Esophagus squamous epithelium (tissue), 5 donors: ENCODE data around the gene DNAJB4. TPM values are rescaled to one million over a fixed set of nuclear protein-coding genes. Genes with fewer than 3 reads are reported as not detected.

ENCODE experiments used
- DNase-seq: peaks from one replicate; lab custom pipeline; 2025; lab: John Stamatoyannopoulos, UW
- H3K27ac ChIP-seq, 4 donors: fragments of 200-600 bp; sonication (generic); one replicate each; pipeline ENCODE4 v1.5.1; 2016 to 2019; ENCODE audit warnings: mild to moderate bottlenecking in 1 of 4
- H3K27me3 ChIP-seq, 4 donors: fragments of 200-600 bp; sonication (generic); 1 replicate in 3 of 4; 2 replicates in 1 of 4; pipeline versions ENCODE4 v1.5.1 to v1.6.0; 2017 to 2021; ENCODE audit warnings: antibody characterized with exemption in 1 of 4
- H3K36me3 ChIP-seq, 3 donors: fragments of 200-600 bp; sonication (generic); one replicate each; pipeline ENCODE4 v1.5.1; 2016 to 2019
- H3K4me1 ChIP-seq, 3 donors: fragments of 200-600 bp; sonication (generic); one replicate each; pipeline ENCODE4 v1.5.1; 2017 to 2019
- H3K4me3 ChIP-seq, 4 donors: fragments of 200-600 bp; sonication (generic); 1 replicate in 3 of 4; 2 replicates in 1 of 4; pipeline ENCODE4 v1.5.1; 2016 to 2019; ENCODE audit warnings: mild to moderate bottlenecking in 2 of 4, moderate library complexity in 1 of 4
- H3K9me3 ChIP-seq, 3 donors: fragments of 200-600 bp; sonication (generic); one replicate each; pipeline ENCODE4 v1.5.1; 2016 to 2019
- CTCF ChIP-seq, 6 experiments: fragments of 450-650 bp in 4 of 6; fragments of 200-600 bp in 2 of 6; sonication (generic) in 2 of 6; IDR thresholded peaks; one replicate each; pipeline ENCODE4 v1.5.1; 2016 to 2019; ENCODE audit warnings: antibody characterized with exemption in 6 of 6, mild to moderate bottlenecking in 4 of 6, moderate library complexity in 4 of 6
- POLR2A ChIP-seq, 4 donors: fragments of 450-650 bp; IDR thresholded peaks; one replicate each; pipeline ENCODE4 v1.6.1; 2017; ENCODE audit warnings: antibody characterized with exemption in 4 of 4, mild to moderate bottlenecking in 4 of 4, moderate library complexity in 3 of 4
- WGBS, 2 donors: methylation state at CpG; one replicate each; pipeline ENCODE4 v1.1.5; 2018; 5-methylcytosine and 5-hydroxymethylcytosine counted together
- intact Hi-C: fragments of 100-400 bp; cut with DNase I; formaldehyde crosslinking; loops from one replicate; pipeline ENCODE4 v1.15.0; 2022
- total RNA-seq, 4 donors: library from RNA; depleted of rRNA; stranded (reverse); fragments of >200 nt; gene quantifications; one replicate each; pipeline ENCODE4 v1.1.0, GENCODE V29; 2016
- donor health status: DM: yes; HTN: yes; CAD: no.

The DNAJB4 gene
- total RNA-seq, 4 donors from 2014 or later, result 11.9 to 27.3 (median 22.5) TPM

- no peak for DNase-seq
- Histone ChIP-seq H3K27me3 (no peaks in the 10 kb centered on the region), H3K27ac (no peak overlapping the region), H3K9me3 (no peaks in the 10 kb centered on the region), H3K4me3 (no peak overlapping the region), H3K4me1 (peaks cover 2 to 23% (median 3%) of the 10 kb centered on the region in 3 donors), H3K36me3 (no peaks in the 10 kb centered on the region)
- intact Hi-C loops, result no loop called here
- TF ChIP-seq POLR2A (IDR thresholded peaks at IDR 0.05), result no peak
- TF ChIP-seq CTCF (IDR thresholded peaks at IDR 0.05), result no peak
These were observed 33.8 kb downstream of the DNAJB4 start for GRCh38 chr1:78038491-78038939.

- Histone ChIP-seq H3K27me3 (peaks cover 0 to 5% (median 0%) of the 10 kb centered on the region in 4 donors), H3K9me3 (no peaks in the 10 kb centered on the region), H3K36me3 (no peaks in the 10 kb centered on the region), H3K27ac (no peak overlapping the region), H3K4me1 (peaks cover 0 to 19% (median 0%) of the 10 kb centered on the region in 3 donors), H3K4me3 (no peak overlapping the region)
- DNase-seq, result no peak
- WGBS, 2 donors, result 32 to 36% methylated on average over 3 of the region's 3 CpGs
- intact Hi-C loops, result no loop called here
- TF ChIP-seq CTCF (IDR thresholded peaks at IDR 0.05), result no peak
- no peak for TF ChIP-seq POLR2A (IDR thresholded peaks at IDR 0.05)
These were observed 35.8 kb downstream of the DNAJB4 start for GRCh38 chr1:78040484-78041089.

GRCh38 chr1:78043436-78043835 lies 38.7 kb downstream of the DNAJB4 start:
- Histone ChIP-seq H3K4me3 (no peak overlapping the region), H3K4me1 (peaks cover 0 to 30% (median 5%) of the 10 kb centered on the region in 3 donors), H3K9me3 (no peaks in the 10 kb centered on the region), H3K36me3 (no peaks in the 10 kb centered on the region), H3K27me3 (peaks cover 0 to 21% (median 0%) of the 10 kb centered on the region in 4 donors), H3K27ac (no peak overlapping the region)
- intact Hi-C loops, result no loop called here
- WGBS, 2 donors, result 74 to 92% methylated on average over 3 of the region's 3 CpGs
- TF ChIP-seq POLR2A (IDR thresholded peaks at IDR 0.05) (no peak), CTCF (IDR thresholded peaks at IDR 0.05) (no peak)
- no peak for DNase-seq

- Histone ChIP-seq H3K27ac (peak overlapping the region in 3 of 4 donors; percentile 72 to 83 (median 73)), H3K4me3 (peak overlapping the region in 3 of 4 donors; percentile 59 to 79 (median 73)), H3K9me3 (no peaks in the 10 kb centered on the region), H3K36me3 (no peaks in the 10 kb centered on the region), H3K4me1 (peaks cover 0 to 29% (median 5%) of the 10 kb centered on the region in 3 donors), H3K27me3 (peaks cover 0 to 21% (median 0%) of the 10 kb centered on the region in 4 donors)
- intact Hi-C loops, result no loop called here
- TF ChIP-seq CTCF (IDR thresholded peaks at IDR 0.05) (no peak), POLR2A (IDR thresholded peaks at IDR 0.05) (no peak)
- 69 to 78% methylated on average over 14 of the region's 14 CpGs for WGBS, 2 donors
- DNase-seq, result no peak
These were observed 40.2 kb downstream of the DNAJB4 start for GRCh38 chr1:78044796-78045562.

- 50 to 73% methylated on average over 14 of the region's 19 CpGs for WGBS, 2 donors
- DNase-seq, result no peak
- intact Hi-C loops, result no loop called here
- Histone ChIP-seq H3K4me3 (peak overlapping the region; percentile 53 to 79 (median 66)), H3K4me1 (peaks cover 0 to 23% (median 5%) of the 10 kb centered on the region in 3 donors), H3K27me3 (peaks cover 0 to 21% (median 0%) of the 10 kb centered on the region in 4 donors), H3K36me3 (no peaks in the 10 kb centered on the region), H3K27ac (peak overlapping the region; percentile 72 to 83 (median 72)), H3K9me3 (no peaks in the 10 kb centered on the region)
- TF ChIP-seq CTCF (IDR thresholded peaks at IDR 0.05) (no peak), POLR2A (IDR thresholded peaks at IDR 0.05) (no peak)
These were observed 40.8 kb downstream of the DNAJB4 start for GRCh38 chr1:78045563-78045925.
